ENCODE measurements around the gene DYRK3. TPM values are rescaled to one million over a fixed set of nuclear protein-coding genes. Genes with fewer than 3 reads are reported as not detected.

DYRK3 gene
- total RNA-seq, 1 experiment from 2014 or later = 7.1 TPM

DNA sequence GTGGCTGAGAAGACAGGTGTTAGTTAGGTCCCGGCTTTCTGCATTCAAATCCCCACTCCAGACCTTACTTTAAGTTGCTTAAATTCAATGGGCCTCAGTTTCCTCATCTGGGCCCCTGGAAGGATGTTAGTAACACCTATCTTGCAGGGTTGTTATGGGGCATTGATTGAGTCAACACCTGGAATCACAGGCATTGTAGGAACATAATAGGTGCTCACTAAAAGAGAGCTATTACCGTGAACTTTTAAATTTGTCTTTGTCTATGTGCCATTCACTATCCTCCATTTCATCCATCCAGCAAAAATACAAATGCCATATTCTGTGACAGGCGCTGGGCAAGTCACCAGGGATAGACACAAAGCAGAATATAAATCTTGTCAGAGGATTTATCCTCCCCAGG, 38.9 kb downstream of the DYRK3 start:
- CTCF ChIA-PET = interaction anchor here (1.0 to 3.4 kb wide), 2 partner anchors 10 to 16 kb away, joined by 3 to 21 read pairs; no protein-coding TSS in a partner anchor
- no peak for DNase-seq (ENCODE audit: low read depth, low spot score)
- H3K9me2 ChIP-seq (ENCODE audit: insufficient read depth) = no peaks in the 10 kb centered on the region
- H2AFZ ChIP-seq (ENCODE audit: low read depth, low read length, poor library complexity, severe bottlenecking) = no peak overlapping the region
- POLR2A ChIA-PET = no interaction called here
- H3K79me2 ChIP-seq (ENCODE audit: insufficient read depth, low read length) = no peaks in the 10 kb centered on the region
- no peak overlapping the region for H3K4me2 ChIP-seq (ENCODE audit: low read length)
- H3K36me3 ChIP-seq (ENCODE audit: control insufficient read depth in 1 of 2, insufficient read depth in 2 of 2, low read length in 2 of 2) = no peaks in the 10 kb centered on the region
- TF ChIP-seq RAD21 (IDR thresholded peaks at IDR 0.05; ENCODE audit: low read depth) (no peak), FOSL1 (IDR thresholded peaks at IDR 0.05; ENCODE audit: low read depth) (no peak), JUND (IDR thresholded peaks at IDR 0.05) (no peak), SIN3A (IDR thresholded peaks at IDR 0.05; ENCODE audit: low read depth) (no peak), CBX3 (IDR thresholded peaks at IDR 0.05; ENCODE audit: low read depth) (no peak), POLR2A (IDR thresholded peaks at IDR 0.05; ENCODE audit: borderline replicate concordance, extremely low read depth, insufficient read depth, insufficient read length) (no peak), ZNF274 (IDR thresholded peaks at IDR 0.05; ENCODE audit: low read depth, low read length) (no peak), ELF1 (IDR thresholded peaks at IDR 0.05; ENCODE audit: borderline replicate concordance, low read depth) (no peak)
- TF ChIP-seq, protein P1, sequence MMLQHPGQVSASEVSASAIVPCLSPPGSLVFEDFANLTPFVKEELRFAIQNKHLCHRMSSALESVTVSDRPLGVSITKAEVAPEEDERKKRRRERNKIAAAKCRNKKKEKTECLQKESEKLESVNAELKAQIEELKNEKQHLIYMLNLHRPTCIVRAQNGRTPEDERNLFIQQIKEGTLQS (IDR thresholded peaks at IDR 0.05) = no peak
- ATAC-seq = no peak
- no peaks in the 10 kb centered on the region for H4K20me1 ChIP-seq (ENCODE audit: insufficient read depth)
- H3K4me1 ChIP-seq (ENCODE audit: control insufficient read depth in 1 of 2, insufficient read depth in 2 of 2, low read length in 2 of 2) = peaks cover 0 to 3% of the 10 kb centered on the region in 2 experiments; a peak in 1 of 4 replicates
- H3K4me3 ChIP-seq (replicated peaks in 1 of 2; ENCODE audit: low read depth in 1 of 2, low read length in 2 of 2) = no peak overlapping the region
- no peaks in the 10 kb centered on the region for H3K27me3 ChIP-seq (ENCODE audit: insufficient read depth, low read length)
- H3K9me3 ChIP-seq (ENCODE audit: control insufficient read depth in 1 of 2, insufficient read depth in 1 of 2, low read depth in 1 of 2, low read length in 2 of 2) = no peaks in the 10 kb centered on the region
- RAD21 ChIA-PET (ENCODE audit: low non-redundant PET in 1 of 2, low total read pairs in 2 of 2, uncharacterized antibody in 2 of 2, unreplicated experiment in 2 of 2) = no interaction called here
- no TSS peak for BruUV-seq (replicated peaks)
- intact Hi-C loops (cut with micrococcal nuclease) = no loop called here
- H3K9ac ChIP-seq (ENCODE audit: low read length) = no peak overlapping the region
- no peak overlapping the region for H3K27ac ChIP-seq (ENCODE audit: low read depth, low read length)

DNA sequence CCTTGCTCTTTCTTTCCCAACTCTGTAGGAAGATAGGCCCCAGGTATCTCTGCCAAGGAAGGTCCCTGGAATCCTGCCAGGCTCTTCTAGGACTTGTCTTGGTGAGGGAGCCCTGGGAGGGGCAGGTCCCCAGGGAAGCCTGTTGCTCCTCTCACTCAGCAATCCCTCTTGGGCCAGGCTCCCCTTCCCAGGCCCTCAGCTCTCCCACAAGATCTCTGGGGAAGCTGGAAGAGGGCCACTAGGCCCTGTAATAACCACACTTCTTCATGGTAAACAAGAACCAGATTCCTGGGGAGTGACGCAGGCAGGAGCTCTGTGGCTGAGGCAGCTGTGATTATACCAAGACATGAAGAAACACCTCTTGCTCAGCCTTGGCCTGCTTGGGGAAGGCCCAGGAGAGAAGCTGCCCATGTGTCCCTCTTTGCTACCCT, 39.4 kb downstream of the DYRK3 start:
- Histone ChIP-seq H3K4me2 (ENCODE audit: low read length) (no peak overlapping the region), H3K27ac (ENCODE audit: low read depth, low read length) (no peak overlapping the region), H2AFZ (ENCODE audit: low read depth, low read length, poor library complexity, severe bottlenecking) (no peak overlapping the region), H3K4me1 (ENCODE audit: control insufficient read depth in 1 of 2, insufficient read depth in 2 of 2, low read length in 2 of 2) (peaks cover 0 to 3% of the 10 kb centered on the region in 2 experiments; a peak in 1 of 4 replicates), H3K4me3 (replicated peaks in 1 of 2; ENCODE audit: low read depth in 1 of 2, low read length in 2 of 2) (no peak overlapping the region), H3K27me3 (ENCODE audit: insufficient read depth, low read length) (no peaks in the 10 kb centered on the region), H3K79me2 (ENCODE audit: insufficient read depth, low read length) (no peaks in the 10 kb centered on the region), H3K9me2 (ENCODE audit: insufficient read depth) (no peaks in the 10 kb centered on the region), H4K20me1 (ENCODE audit: insufficient read depth) (no peaks in the 10 kb centered on the region), H3K9ac (ENCODE audit: low read length) (no peak overlapping the region), H3K36me3 (ENCODE audit: control insufficient read depth in 1 of 2, insufficient read depth in 2 of 2, low read length in 2 of 2) (no peaks in the 10 kb centered on the region), H3K9me3 (ENCODE audit: control insufficient read depth in 1 of 2, insufficient read depth in 1 of 2, low read depth in 1 of 2, low read length in 2 of 2) (no peaks in the 10 kb centered on the region)
- ChIA-PET RAD21 (ENCODE audit: low non-redundant PET in 1 of 2, low total read pairs in 2 of 2, uncharacterized antibody in 2 of 2, unreplicated experiment in 2 of 2) (no interaction called here), CTCF (interaction anchor here (1.0 to 3.4 kb wide), 2 partner anchors 11 to 17 kb away, joined by 3 to 21 read pairs; no protein-coding TSS in a partner anchor), POLR2A (no interaction called here)
- DNase-seq (ENCODE audit: low read depth, low spot score) (no peak), ATAC-seq (0 out of 2 replicates have a peak, but pooled peaks have one; percentile 20)
- BruUV-seq (replicated peaks) = no TSS peak
- intact Hi-C loops (cut with micrococcal nuclease) = no loop called here
- TF ChIP-seq SRF (IDR thresholded peaks at IDR 0.05; ENCODE audit: low read depth) = no peak
- TF ChIP-seq, protein P2, sequence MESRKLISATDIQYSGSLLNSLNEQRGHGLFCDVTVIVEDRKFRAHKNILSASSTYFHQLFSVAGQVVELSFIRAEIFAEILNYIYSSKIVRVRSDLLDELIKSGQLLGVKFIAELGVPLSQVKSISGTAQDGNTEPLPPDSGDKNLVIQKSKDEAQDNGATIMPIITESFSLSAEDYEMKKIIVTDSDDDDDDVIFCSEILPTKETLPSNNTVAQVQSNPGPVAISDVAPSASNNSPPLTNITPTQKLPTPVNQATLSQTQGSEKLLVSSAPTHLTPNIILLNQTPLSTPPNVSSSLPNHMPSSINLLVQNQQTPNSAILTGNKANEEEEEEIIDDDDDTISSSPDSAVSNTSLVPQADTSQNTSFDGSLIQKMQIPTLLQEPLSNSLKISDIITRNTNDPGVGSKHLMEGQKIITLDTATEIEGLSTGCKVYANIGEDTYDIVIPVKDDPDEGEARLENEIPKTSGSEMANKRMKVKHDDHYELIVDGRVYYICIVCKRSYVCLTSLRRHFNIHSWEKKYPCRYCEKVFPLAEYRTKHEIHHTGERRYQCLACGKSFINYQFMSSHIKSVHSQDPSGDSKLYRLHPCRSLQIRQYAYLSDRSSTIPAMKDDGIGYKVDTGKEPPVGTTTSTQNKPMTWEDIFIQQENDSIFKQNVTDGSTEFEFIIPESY (IDR thresholded peaks at IDR 0.05; ENCODE audit: extremely low read depth, insufficient replicate concordance, low read length) = no peak
- TF ChIP-seq TCF7L2 (IDR thresholded peaks at IDR 0.05; ENCODE audit: borderline replicate concordance, extremely low read depth, insufficient read depth, insufficient read length) = no peak
- TF ChIP-seq, protein P3, sequence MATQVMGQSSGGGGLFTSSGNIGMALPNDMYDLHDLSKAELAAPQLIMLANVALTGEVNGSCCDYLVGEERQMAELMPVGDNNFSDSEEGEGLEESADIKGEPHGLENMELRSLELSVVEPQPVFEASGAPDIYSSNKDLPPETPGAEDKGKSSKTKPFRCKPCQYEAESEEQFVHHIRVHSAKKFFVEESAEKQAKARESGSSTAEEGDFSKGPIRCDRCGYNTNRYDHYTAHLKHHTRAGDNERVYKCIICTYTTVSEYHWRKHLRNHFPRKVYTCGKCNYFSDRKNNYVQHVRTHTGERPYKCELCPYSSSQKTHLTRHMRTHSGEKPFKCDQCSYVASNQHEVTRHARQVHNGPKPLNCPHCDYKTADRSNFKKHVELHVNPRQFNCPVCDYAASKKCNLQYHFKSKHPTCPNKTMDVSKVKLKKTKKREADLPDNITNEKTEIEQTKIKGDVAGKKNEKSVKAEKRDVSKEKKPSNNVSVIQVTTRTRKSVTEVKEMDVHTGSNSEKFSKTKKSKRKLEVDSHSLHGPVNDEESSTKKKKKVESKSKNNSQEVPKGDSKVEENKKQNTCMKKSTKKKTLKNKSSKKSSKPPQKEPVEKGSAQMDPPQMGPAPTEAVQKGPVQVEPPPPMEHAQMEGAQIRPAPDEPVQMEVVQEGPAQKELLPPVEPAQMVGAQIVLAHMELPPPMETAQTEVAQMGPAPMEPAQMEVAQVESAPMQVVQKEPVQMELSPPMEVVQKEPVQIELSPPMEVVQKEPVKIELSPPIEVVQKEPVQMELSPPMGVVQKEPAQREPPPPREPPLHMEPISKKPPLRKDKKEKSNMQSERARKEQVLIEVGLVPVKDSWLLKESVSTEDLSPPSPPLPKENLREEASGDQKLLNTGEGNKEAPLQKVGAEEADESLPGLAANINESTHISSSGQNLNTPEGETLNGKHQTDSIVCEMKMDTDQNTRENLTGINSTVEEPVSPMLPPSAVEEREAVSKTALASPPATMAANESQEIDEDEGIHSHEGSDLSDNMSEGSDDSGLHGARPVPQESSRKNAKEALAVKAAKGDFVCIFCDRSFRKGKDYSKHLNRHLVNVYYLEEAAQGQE (IDR thresholded peaks at IDR 0.05; ENCODE audit: low read depth) = no peak
- TF ChIP-seq, protein P4, sequence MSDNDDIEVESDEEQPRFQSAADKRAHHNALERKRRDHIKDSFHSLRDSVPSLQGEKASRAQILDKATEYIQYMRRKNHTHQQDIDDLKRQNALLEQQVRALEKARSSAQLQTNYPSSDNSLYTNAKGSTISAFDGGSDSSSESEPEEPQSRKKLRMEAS (IDR thresholded peaks at IDR 0.05) = no peak
- TF ChIP-seq ZFX (IDR thresholded peaks at IDR 0.05) = no peak
- TF ChIP-seq SIN3A (IDR thresholded peaks at IDR 0.05; ENCODE audit: low read depth) = no peak
- TF ChIP-seq YY1 (IDR thresholded peaks at IDR 0.05; ENCODE audit: extremely low read depth, insufficient replicate concordance, low read depth, low read length) = no peak
- TF ChIP-seq EZH2 (IDR thresholded peaks at IDR 0.05) = no peak

Measured in HCT116 (cell line).